Nucleus accumbens (tissue), 56 donors: Measurements from ENCODE around the gene CGREF1.

Experiments
- DNase-seq, 56 donors: peaks; one replicate each; lab custom pipeline; 2025; lab: John Stamatoyannopoulos, UW

Gene CGREF1, protein sequence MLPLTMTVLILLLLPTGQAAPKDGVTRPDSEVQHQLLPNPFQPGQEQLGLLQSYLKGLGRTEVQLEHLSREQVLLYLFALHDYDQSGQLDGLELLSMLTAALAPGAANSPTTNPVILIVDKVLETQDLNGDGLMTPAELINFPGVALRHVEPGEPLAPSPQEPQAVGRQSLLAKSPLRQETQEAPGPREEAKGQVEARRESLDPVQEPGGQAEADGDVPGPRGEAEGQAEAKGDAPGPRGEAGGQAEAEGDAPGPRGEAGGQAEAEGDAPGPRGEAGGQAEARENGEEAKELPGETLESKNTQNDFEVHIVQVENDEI

DNA sequence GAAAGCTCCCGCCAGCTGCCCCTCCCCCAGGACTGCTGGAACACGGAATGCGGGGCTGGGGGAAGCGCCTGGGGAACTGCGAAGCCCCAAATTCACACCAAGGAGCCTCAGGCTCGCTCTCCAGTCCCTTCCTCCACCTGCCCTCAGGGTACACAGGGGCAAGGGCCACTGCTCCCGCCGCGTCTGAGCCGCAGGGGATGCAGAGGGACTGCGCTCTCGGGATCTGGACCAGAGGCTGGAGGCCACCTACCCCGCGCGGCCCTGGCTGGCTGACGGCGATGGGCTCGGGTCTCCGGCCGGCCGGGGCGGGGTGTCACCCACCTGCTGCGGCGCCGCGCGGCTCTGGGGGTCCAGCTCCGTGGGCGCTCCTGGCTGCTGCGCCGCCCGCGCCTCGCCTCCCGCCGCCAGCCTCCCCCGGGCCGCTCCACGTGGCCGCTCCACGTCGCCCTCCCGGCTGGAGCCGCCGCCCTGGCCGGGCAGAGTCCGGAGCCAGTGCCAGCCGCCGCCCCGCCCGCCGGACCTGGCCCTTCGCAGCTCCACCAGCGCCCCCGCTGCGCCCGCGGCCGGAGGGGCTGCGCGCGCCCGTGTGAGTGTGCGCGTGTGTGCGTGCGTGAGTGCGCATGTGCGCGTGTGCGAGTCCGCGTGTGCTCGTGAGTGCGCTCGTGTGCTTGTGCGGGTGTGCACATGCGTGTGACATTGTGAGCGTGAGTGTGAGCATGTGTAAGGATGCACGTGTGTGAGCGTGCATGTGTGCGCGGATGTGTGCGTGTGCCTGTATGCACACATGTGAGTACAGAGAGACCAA lies at the start of gene CGREF1:
Gene CGREF1 (minus strand): TSS at position 604 of the 805 bp plus-strand sequence. CDS start 14,762 bp downstream, outside the sequence.
- DNase-seq = peak in 14 of 56 donors; percentile 11 to 70 (median 20)

DNA sequence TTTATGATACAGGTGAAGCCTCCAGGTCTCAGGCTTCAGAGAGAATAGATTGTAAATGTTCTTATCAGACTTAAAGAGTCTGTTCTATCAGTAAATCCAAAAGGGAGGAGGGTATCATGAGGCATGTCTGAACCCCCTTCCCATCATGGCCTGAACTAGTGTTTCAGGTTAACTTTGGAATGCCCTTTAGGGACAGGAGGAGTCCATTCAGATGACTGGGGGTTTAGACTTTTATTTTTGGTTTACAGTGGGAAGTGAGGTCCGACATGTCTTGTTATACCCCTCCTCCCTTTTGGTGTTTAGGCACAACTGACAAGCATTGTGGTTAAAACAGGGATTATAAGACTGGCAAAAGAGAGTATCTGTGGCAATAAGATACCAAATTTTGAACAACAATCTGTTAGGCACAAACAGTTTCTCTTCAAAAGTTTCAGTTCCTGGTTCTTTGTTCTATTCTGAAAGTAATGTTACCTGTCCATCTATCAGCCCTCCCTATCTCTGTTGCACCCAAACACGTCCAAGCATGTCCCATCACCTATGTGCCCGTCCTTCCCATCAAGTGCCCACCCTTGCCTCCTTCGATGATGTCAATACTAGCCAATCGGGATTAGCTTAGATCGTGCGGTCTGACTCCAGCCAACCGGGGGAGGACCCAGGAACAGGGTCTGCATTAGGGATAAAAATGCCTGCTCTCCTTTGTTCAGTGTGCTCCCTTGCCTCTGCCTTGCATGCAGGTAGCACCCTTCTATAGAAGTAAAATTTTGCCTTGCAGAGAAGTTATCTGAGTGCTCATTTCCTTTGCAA lies 46.2 kb upstream of the CGREF1 start:
- no peak for DNase-seq

GRCh38 chr2:27162151-27163121 lies 43.5 kb upstream of the CGREF1 start:
- DNase-seq = no peak

DNA sequence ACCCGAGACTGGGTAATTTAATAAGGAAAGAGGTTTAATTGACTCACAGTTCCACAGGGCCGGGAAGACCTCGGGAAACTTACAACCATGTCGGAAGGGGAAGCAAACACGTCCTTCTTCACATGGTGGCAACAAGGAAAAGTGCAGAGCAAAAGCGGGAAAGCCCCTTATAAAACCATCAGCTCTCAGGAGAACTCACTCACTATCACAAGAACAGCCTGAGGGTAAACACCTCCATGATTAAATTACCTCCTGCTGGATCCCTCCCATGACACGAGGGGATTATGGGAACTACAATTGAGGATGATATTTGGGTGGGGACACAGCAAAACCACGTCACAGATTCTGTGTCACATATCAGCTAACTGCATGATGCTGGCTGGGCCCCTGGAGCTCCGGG lies 41.3 kb upstream of the CGREF1 start:
- no peak for DNase-seq

- no peak for DNase-seq
These were observed 40.3 kb upstream of the CGREF1 start for GRCh38 chr2:27159271-27159670.

GRCh38 chr2:27158468-27158867 lies 39.5 kb upstream of the CGREF1 start:
- no peak for DNase-seq

- no peak for DNase-seq
These were observed 36.2 kb upstream of the CGREF1 start for GRCh38 chr2:27155069-27155520.

DNA sequence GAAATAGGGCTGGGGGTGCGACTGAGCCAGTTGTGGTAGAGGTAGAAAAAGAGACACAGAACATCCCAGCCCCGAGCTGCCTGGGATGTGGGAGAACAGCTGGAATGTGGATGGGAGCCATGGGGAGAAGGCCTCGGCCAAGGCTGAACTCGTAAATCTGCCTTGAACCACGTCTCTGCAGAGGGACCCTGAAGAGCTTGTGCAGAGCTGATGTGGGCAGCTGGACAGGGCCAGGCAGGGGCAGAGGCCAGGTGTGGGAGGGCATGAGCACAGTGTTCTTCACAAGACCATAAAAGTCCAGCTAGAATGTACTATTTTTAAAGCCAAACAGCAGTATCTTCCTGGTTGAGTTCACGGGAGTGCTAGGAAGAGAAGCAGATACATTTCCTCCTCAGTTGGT lies 35.6 kb upstream of the CGREF1 start:
- DNase-seq = no peak

GRCh38 chr2:27152796-27153464 lies 34.0 kb upstream of the CGREF1 start:
- no peak for DNase-seq

- DNase-seq = no peak
These were observed 33.3 kb upstream of the CGREF1 start for GRCh38 chr2:27152102-27152795.

- DNase-seq = peak in 1 of 56 donors; percentile 7
These were observed 31.8 kb upstream of the CGREF1 start for GRCh38 chr2:27150639-27151230.

DNA sequence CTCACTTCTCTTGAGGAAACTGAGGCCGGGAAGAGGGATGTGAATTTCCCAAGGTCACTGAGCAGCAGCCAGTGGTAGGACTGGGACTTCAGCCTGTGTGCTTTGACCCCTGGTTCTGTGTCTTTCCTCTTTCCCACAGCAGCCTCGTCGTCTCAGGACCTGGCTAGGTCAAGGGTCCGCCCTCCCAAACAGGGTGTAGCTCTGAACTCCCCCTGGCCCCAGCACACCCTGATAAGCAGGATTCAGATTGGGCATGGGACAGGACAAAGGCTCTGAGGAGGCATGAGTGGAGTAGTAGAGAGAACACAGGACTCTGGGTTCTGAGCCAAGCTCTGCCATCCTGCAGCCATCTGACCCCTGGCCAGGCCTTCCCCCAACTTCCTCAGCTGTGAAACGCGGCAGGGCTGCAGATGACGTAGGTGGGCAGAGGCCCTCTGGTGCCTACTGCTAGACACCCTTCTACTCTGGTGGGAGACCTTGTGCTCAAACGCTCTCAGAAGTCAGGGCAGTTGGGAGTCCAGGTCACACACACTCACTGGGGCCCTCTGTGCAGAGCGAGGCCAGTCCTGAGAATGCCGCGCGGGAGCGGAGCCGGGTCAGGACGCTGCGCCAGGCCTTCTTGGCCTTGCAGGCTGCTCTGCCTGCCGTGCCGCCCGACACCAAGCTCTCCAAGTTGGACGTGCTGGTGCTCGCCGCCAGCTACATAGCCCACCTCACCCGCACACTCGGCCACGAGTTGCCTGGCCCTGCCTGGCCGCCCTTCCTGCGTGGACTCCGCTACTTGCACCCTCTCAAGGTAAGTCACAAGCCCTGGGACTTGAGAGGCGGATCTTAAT lies 30.9 kb upstream of the CGREF1 start:
- DNase-seq = no peak

DNA sequence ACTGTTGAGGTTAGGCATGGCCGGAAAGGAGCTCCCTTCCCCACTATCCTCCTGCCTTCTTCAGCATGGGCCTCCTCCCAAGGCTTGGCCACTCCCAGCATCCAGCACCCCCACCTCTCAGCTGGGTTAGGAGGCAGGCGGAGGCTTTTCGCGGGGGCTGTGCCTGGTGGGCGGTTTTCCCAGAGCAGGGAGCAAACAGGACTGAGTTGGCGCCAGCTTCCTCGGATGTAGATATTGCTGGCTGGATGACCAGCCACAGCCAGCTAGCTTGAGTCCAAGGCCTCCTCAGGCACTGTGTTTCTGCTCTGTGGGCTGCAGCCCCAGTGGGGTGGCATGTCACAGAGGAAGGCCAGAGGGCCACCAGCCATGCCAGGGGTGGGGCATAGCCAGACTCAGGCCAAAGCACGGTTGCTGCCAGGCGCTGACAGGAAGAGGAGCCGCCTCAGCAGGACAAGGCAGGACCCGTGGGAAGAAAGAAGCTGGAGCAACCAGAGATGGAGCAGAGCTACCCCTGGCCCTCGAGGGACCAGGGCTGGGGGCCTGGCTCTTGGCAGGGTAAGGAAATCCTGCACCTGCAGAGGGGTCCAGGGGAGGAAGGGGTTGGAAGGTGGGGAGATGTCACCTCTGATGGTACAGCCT lies 30.0 kb upstream of the CGREF1 start, which contains the start of gene TCF23:
Gene TCF23 (plus strand): TSS at position 204 of the 639 bp plus-strand sequence. CDS start 130 bp downstream, at position 334.
- no peak for DNase-seq

DNA sequence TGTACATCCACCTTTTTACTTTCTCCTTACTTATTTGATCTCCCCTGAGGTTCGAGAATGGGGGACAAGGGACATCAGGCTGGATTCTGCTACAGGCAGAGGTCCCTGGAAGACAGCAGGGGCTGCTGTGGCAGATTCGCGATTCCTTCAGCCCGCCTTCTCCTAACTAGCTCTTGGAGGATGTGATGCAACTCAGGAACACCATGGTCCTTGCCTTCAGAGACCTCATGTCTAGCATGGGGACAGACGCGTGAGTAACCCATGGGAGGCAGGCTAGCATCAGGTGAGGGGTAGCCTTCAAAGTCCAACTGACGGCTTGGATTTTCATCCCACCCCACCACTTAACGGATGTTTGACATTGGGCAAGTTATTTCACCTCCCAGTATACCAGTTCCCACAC lies 29.0 kb upstream of the CGREF1 start:
- no peak for DNase-seq

DNA sequence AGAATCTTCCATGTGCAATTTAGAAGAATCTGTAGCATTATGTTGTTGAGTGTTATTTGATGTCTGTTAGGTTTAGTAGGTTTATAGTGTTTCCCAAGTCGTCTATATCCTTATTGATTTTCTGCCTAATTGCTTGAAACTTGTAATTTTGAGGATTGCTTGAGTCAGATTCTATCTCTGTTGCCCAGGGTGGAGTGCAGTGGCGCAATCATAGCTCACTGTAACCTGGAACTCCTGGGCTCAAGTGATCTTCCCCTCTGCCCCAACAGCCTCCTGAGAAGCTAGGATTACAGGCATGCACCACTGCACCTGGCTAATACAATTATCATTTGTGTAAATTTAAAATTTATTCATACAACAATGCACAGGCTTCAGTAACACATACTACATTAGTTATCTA lies 26.8 kb upstream of the CGREF1 start:
- DNase-seq = no peak

DNA sequence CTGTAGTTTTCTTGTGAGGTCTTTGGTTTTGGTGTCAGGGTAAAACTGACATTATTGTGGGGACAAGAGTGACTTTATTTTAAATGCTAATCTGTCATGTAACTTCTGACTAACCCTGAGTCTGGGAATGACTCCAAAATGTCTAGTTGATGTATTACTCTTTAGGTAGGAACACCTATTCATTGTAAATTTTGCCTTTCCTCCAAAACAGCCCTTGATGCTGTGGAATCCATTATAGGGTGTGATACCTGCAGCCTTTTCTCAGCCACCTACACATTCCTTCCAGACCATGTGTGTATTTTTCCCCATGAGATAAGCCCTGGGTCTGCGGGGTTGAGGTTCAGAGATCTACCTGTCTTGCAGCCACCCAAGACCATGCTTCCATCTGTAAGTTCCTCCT lies 24.4 kb upstream of the CGREF1 start:
- no peak for DNase-seq

DNA sequence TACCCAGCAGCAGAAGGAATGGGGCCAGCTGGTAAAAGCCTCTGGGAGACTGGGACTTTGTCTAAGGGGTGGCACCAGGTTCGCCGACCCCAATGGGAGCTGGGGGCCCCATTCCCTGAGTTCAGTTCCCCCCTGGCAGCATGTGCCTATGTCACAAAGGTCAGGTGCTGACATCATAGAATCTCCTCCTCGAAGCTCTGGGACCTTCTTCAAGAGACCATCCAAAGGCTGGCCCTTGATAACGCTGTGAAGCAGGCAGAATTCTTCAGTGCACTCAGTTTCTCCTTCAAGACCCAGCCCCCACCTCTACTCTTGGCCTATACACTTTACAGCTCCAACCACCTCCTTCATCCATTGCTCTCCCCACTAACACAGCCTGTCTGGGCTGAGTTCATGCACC lies 20.4 kb upstream of the CGREF1 start, which contains the start of gene PRR30:
Gene PRR30 (minus strand): TSS at position 101 of the 400 bp plus-strand sequence. CDS start 1,081 bp downstream, outside the sequence.
- no peak for DNase-seq
